ENCODE measurements around the gene EEF1AKMT4. TPM values are rescaled to one million over a fixed set of nuclear protein-coding genes. Genes with fewer than 3 reads are reported as not detected.

The EEF1AKMT4 gene
- total RNA-seq, 3 donors from 2014 or later (not counting 1 experiment from before 2014, with no cell fraction given) = 0.73 to 0.80 (median 0.79) TPM

- H3K4me3 ChIP-seq (ENCODE audit: low read length) = no peak overlapping the region
- Mint-ChIP-seq H3K36me3 (peaks cover 7% of the 10 kb centered on the region), H3K4me3 (no peak overlapping the region), H3K9me3 (no peaks in the 10 kb centered on the region), H3K4me1 (peaks cover 8 to 10% of the 10 kb centered on the region in 2 donors), H3K27ac (no peak overlapping the region), H3K27me3 (ENCODE audit: low read depth in 2 of 2) (peaks cover 24 to 25% of the 10 kb centered on the region in 2 donors)
- H3K27ac ChIP-seq (ENCODE audit: low read length) = no peak overlapping the region
- peaks cover 13% of the 10 kb centered on the region for H3K4me1 ChIP-seq (ENCODE audit: control insufficient read depth, insufficient read depth, low read length)
- WGBS (ENCODE audit: insufficient coverage) = 42% methylated on average over 4 of the region's 4 CpGs
- peaks cover 21% of the 10 kb centered on the region for H3K27me3 ChIP-seq (ENCODE audit: control insufficient read depth, insufficient read depth, low read length)
- intact Hi-C loops (cut with micrococcal nuclease) = no loop called here
- no peak for ATAC-seq
- no peak for TF ChIP-seq CTCF (IDR thresholded peaks at IDR 0.05)
- DNase-seq = no peak
- H3K36me3 ChIP-seq (ENCODE audit: control insufficient read depth, insufficient read depth, low read length) = no peaks in the 10 kb centered on the region
- no peaks in the 10 kb centered on the region for H3K9me3 ChIP-seq (ENCODE audit: control insufficient read depth, insufficient read depth, low read length)
Measured at GRCh38 chr3:184234224-184234623, 15.2 kb upstream of the EEF1AKMT4 start.

- H3K27me3 Mint-ChIP-seq (ENCODE audit: low read depth in 2 of 2) = peaks cover 24 to 25% of the 10 kb centered on the region in 2 donors
- intact Hi-C loops (cut with micrococcal nuclease) = no loop called here
- Histone ChIP-seq H3K4me1 (ENCODE audit: control insufficient read depth, insufficient read depth, low read length) (peaks cover 9% of the 10 kb centered on the region), H3K9me3 (ENCODE audit: control insufficient read depth, insufficient read depth, low read length) (no peaks in the 10 kb centered on the region), H3K4me3 (ENCODE audit: low read length) (no peak overlapping the region), H3K36me3 (ENCODE audit: control insufficient read depth, insufficient read depth, low read length) (no peaks in the 10 kb centered on the region), H3K27me3 (ENCODE audit: control insufficient read depth, insufficient read depth, low read length) (peaks cover 17% of the 10 kb centered on the region), H3K27ac (ENCODE audit: low read length) (no peak overlapping the region)
- ATAC-seq = no peak
- no peak for DNase-seq
- peaks cover 7% of the 10 kb centered on the region for H3K36me3 Mint-ChIP-seq
- no peak overlapping the region for H3K4me3 Mint-ChIP-seq
- no peak for TF ChIP-seq CTCF (IDR thresholded peaks at IDR 0.05)
- no peak overlapping the region for H3K27ac Mint-ChIP-seq
- no peaks in the 10 kb centered on the region for H3K9me3 Mint-ChIP-seq
- peaks cover 8 to 10% of the 10 kb centered on the region in 2 donors for H3K4me1 Mint-ChIP-seq
- 89% methylated on average over 18 of the region's 19 CpGs for WGBS (ENCODE audit: insufficient coverage)
Measured at GRCh38 chr3:184234671-184235380, 14.6 kb upstream of the EEF1AKMT4 start.

GRCh38 chr3:184235381-184236032 is 14.0 kb upstream of the EEF1AKMT4 start:
- H3K4me3 ChIP-seq (ENCODE audit: low read length) = no peak overlapping the region
- H3K36me3 ChIP-seq (ENCODE audit: control insufficient read depth, insufficient read depth, low read length) = no peaks in the 10 kb centered on the region
- no peak overlapping the region for H3K27ac ChIP-seq (ENCODE audit: low read length)
- Mint-ChIP-seq H3K36me3 (peaks cover 7% of the 10 kb centered on the region), H3K4me3 (no peak overlapping the region), H3K9me3 (no peaks in the 10 kb centered on the region), H3K4me1 (peaks cover 8 to 10% of the 10 kb centered on the region in 2 donors), H3K27ac (no peak overlapping the region), H3K27me3 (ENCODE audit: low read depth in 2 of 2) (peaks cover 24 to 25% of the 10 kb centered on the region in 2 donors)
- TF ChIP-seq CTCF (IDR thresholded peaks at IDR 0.05) = no peak
- ATAC-seq (no peak), DNase-seq (no peak)
- H3K9me3 ChIP-seq (ENCODE audit: control insufficient read depth, insufficient read depth, low read length) = no peaks in the 10 kb centered on the region
- peaks cover 16% of the 10 kb centered on the region for H3K27me3 ChIP-seq (ENCODE audit: control insufficient read depth, insufficient read depth, low read length)
- H3K4me1 ChIP-seq (ENCODE audit: control insufficient read depth, insufficient read depth, low read length) = peaks cover 5% of the 10 kb centered on the region
- intact Hi-C loops (cut with micrococcal nuclease) = no loop called here
- WGBS (ENCODE audit: insufficient coverage) = 91% methylated on average over 4 of the region's 4 CpGs
